ENCODE results near the gene GPR161. TPM values are rescaled to one million over a fixed set of nuclear protein-coding genes. Genes with fewer than 3 reads are reported as not detected.

The GPR161 gene
- total and polyA plus RNA-seq, 2 donors from 2014 or later: 1.4 to 4.2 TPM

GRCh38 chr1:168091063-168091462 is 45.7 kb downstream of the GPR161 start:
- H3K9me3 ChIP-seq (ENCODE audit: control insufficient read depth in 2 of 3, insufficient read depth in 1 of 3, low read length in 3 of 3): no peaks in the 10 kb centered on the region
- TF ChIP-seq CTCF (IDR thresholded peaks at IDR 0.05; ENCODE audit: borderline replicate concordance, extremely low read depth, insufficient read depth): no peak
- no peaks in the 10 kb centered on the region for H3K4me1 ChIP-seq (ENCODE audit: control insufficient read depth in 2 of 3, insufficient read depth in 2 of 3, low read depth in 1 of 3, low read length in 3 of 3)
- no peaks in the 10 kb centered on the region for H3K36me3 ChIP-seq (ENCODE audit: control insufficient read depth in 2 of 3, insufficient read depth in 3 of 3, low read length in 3 of 3)
- no peak overlapping the region for H3K9ac ChIP-seq (ENCODE audit: low read length in 3 of 3)
- H3K4me3 ChIP-seq (ENCODE audit: low read length in 3 of 3): no peak overlapping the region
- H3K27me3 ChIP-seq (ENCODE audit: control insufficient read depth, insufficient read depth, low read length): no peaks in the 10 kb centered on the region
- FAIRE-seq (no peak), DNase-seq (no peak)
- no peak overlapping the region for H3K27ac ChIP-seq (ENCODE audit: low read depth in 2 of 2, low read length in 2 of 2)
- intact Hi-C loops (cut with DNase I): no loop called here

- H3K9ac ChIP-seq (ENCODE audit: low read length in 3 of 3): no peak overlapping the region
- FAIRE-seq (no peak), DNase-seq (no peak)
- no peak for TF ChIP-seq CTCF (IDR thresholded peaks at IDR 0.05; ENCODE audit: borderline replicate concordance, extremely low read depth, insufficient read depth)
- no peaks in the 10 kb centered on the region for H3K4me1 ChIP-seq (ENCODE audit: control insufficient read depth in 2 of 3, insufficient read depth in 2 of 3, low read depth in 1 of 3, low read length in 3 of 3)
- no peaks in the 10 kb centered on the region for H3K36me3 ChIP-seq (ENCODE audit: control insufficient read depth in 2 of 3, insufficient read depth in 3 of 3, low read length in 3 of 3)
- H3K27ac ChIP-seq (ENCODE audit: low read depth in 2 of 2, low read length in 2 of 2): no peak overlapping the region
- no peak overlapping the region for H3K4me3 ChIP-seq (ENCODE audit: low read length in 3 of 3)
- H3K27me3 ChIP-seq (ENCODE audit: control insufficient read depth, insufficient read depth, low read length): no peaks in the 10 kb centered on the region
- intact Hi-C loops (cut with DNase I): no loop called here
- no peaks in the 10 kb centered on the region for H3K9me3 ChIP-seq (ENCODE audit: control insufficient read depth in 2 of 3, insufficient read depth in 1 of 3, low read length in 3 of 3)
Observed at GRCh38 chr1:168090395-168090794, 46.3 kb downstream of the GPR161 start.

GRCh38 chr1:168089979-168090337 is 46.8 kb downstream of the GPR161 start:
- H3K9me3 ChIP-seq (ENCODE audit: control insufficient read depth in 2 of 3, insufficient read depth in 1 of 3, low read length in 3 of 3): no peaks in the 10 kb centered on the region
- no peaks in the 10 kb centered on the region for H3K27me3 ChIP-seq (ENCODE audit: control insufficient read depth, insufficient read depth, low read length)
- no peak for TF ChIP-seq CTCF (IDR thresholded peaks at IDR 0.05; ENCODE audit: borderline replicate concordance, extremely low read depth, insufficient read depth)
- intact Hi-C loops (cut with DNase I): no loop called here
- FAIRE-seq (no peak), DNase-seq (no peak)
- no peak overlapping the region for H3K27ac ChIP-seq (ENCODE audit: low read depth in 2 of 2, low read length in 2 of 2)
- no peaks in the 10 kb centered on the region for H3K36me3 ChIP-seq (ENCODE audit: control insufficient read depth in 2 of 3, insufficient read depth in 3 of 3, low read length in 3 of 3)
- no peak overlapping the region for H3K9ac ChIP-seq (ENCODE audit: low read length in 3 of 3)
- H3K4me1 ChIP-seq (ENCODE audit: control insufficient read depth in 2 of 3, insufficient read depth in 2 of 3, low read depth in 1 of 3, low read length in 3 of 3): no peaks in the 10 kb centered on the region
- H3K4me3 ChIP-seq (ENCODE audit: low read length in 3 of 3): no peak overlapping the region

- Histone ChIP-seq H3K9me3 (ENCODE audit: control insufficient read depth in 2 of 3, insufficient read depth in 1 of 3, low read length in 3 of 3) (no peaks in the 10 kb centered on the region), H3K4me1 (ENCODE audit: control insufficient read depth in 2 of 3, insufficient read depth in 2 of 3, low read depth in 1 of 3, low read length in 3 of 3) (no peaks in the 10 kb centered on the region), H3K36me3 (ENCODE audit: control insufficient read depth in 2 of 3, insufficient read depth in 3 of 3, low read length in 3 of 3) (no peaks in the 10 kb centered on the region), H3K9ac (ENCODE audit: low read length in 3 of 3) (no peak overlapping the region), H3K27ac (ENCODE audit: low read depth in 2 of 2, low read length in 2 of 2) (no peak overlapping the region), H3K4me3 (ENCODE audit: low read length in 3 of 3) (no peak overlapping the region), H3K27me3 (ENCODE audit: control insufficient read depth, insufficient read depth, low read length) (no peaks in the 10 kb centered on the region)
- TF ChIP-seq CTCF (IDR thresholded peaks at IDR 0.05; ENCODE audit: borderline replicate concordance, extremely low read depth, insufficient read depth): no peak
- no peak for FAIRE-seq
- intact Hi-C loops (cut with DNase I): no loop called here
- DNase-seq: no peak
Observed at GRCh38 chr1:168089326-168089978, 47.3 kb downstream of the GPR161 start.
